SU-DHL-6 (cell line): ENCODE measurements around the gene CRTAC1.

Experiments used
- H2AFZ ChIP-seq: fragments of 200-600 bp; sonication (generic); 2 replicates; pipeline ENCODE4 v1.6.1; 2014; ENCODE audit warnings: low read depth, mild to moderate bottlenecking, moderate library complexity, mixed read lengths, antibody characterized with exemption, low read length; ENCODE audit not compliant: severe bottlenecking
- H3F3A ChIP-seq: fragments of 200-600 bp; shearing (Covaris generic); 2 replicates; pipeline ENCODE4 v1.6.0; 2016; ENCODE audit warnings: antibody characterized with exemption, mild to moderate bottlenecking; ENCODE audit not compliant: insufficient read depth
- H3K27ac ChIP-seq: fragments of 200-600 bp; sonication (generic); 2 replicates; pipeline ENCODE4 v1.5.1; 2016; ENCODE audit warnings: low read depth, mild to moderate bottlenecking, low read length, moderate library complexity, mixed read lengths
- H3K27me3 ChIP-seq: fragments of 200-600 bp; sonication (generic), shearing (Covaris generic); 2 replicates; pipeline ENCODE4 v1.6.0; 2014; ENCODE audit warnings: mild to moderate bottlenecking, low read length
- H3K36me3 ChIP-seq: fragments of 200-600 bp; sonication (generic); 2 replicates; pipeline ENCODE4 v1.6.1; 2014; ENCODE audit warnings: mild to moderate bottlenecking, low read length, mixed read lengths
- H3K4me2 ChIP-seq: fragments of 300-600, 200-600 bp; shearing (Covaris generic), sonication (generic); 2 replicates; pipeline ENCODE4 v1.6.0; 2014; ENCODE audit warnings: low read length, low read depth, mild to moderate bottlenecking; ENCODE audit not compliant: poor library complexity, severe bottlenecking
- H3K4me3 ChIP-seq: fragments of 200-600 bp; sonication (generic); 2 replicates; pipeline ENCODE4 v1.5.1; 2014; ENCODE audit warnings: antibody characterized with exemption, low read length, mild to moderate bottlenecking, mixed read lengths; ENCODE audit not compliant: insufficient read depth, poor library complexity, severe bottlenecking
- H3K79me2 ChIP-seq: fragments of 200-600 bp; sonication (generic); 2 replicates; pipeline ENCODE4 v1.6.1; 2014; ENCODE audit warnings: mild to moderate bottlenecking, low read length, moderate library complexity; ENCODE audit not compliant: insufficient read depth
- H3K9ac ChIP-seq: fragments of 200-600 bp; sonication (generic); 2 replicates; pipeline ENCODE4 v1.7.0; 2014; ENCODE audit warnings: mild to moderate bottlenecking, low read length
- H3K9me2 ChIP-seq: fragments of 200-600 bp; sonication (generic); replicated peaks from 2 replicates; pipeline ENCODE4 v1.6.1; 2014; ENCODE audit warnings: low read length; ENCODE audit not compliant: insufficient read depth
- H3K9me3 ChIP-seq: fragments of 200-600 bp; sonication (generic); 2 replicates; pipeline ENCODE4 v1.6.1; 2014; ENCODE audit warnings: low read length, mixed read lengths; ENCODE audit not compliant: insufficient read depth
- H4K20me1 ChIP-seq: fragments of 200-600 bp; sonication (generic); 2 replicates; pipeline ENCODE4 v1.6.1; 2014; ENCODE audit warnings: low read depth, mild to moderate bottlenecking, antibody characterized with exemption, low read length, moderate library complexity, mixed read lengths
- CTCF ChIP-seq: fragments of 200-600 bp; sonication (generic); IDR thresholded peaks from one replicate; pipeline ENCODE4 v1.5.1; 2017; ENCODE audit warnings: antibody characterized with exemption, mild to moderate bottlenecking, low read length, moderate library complexity; ENCODE audit not compliant: insufficient read depth, poor library complexity, severe bottlenecking
- EZH2phosphoT487 ChIP-seq: fragments of 200-600 bp; sonication (generic), shearing (Covaris generic); conservative IDR thresholded peaks from 2 replicates; pipeline ENCODE4 v1.6.1; 2018; ENCODE audit warnings: mild to moderate bottlenecking, antibody characterized with exemption, low read length, moderate library complexity, mixed read lengths

The CRTAC1 gene, protein sequence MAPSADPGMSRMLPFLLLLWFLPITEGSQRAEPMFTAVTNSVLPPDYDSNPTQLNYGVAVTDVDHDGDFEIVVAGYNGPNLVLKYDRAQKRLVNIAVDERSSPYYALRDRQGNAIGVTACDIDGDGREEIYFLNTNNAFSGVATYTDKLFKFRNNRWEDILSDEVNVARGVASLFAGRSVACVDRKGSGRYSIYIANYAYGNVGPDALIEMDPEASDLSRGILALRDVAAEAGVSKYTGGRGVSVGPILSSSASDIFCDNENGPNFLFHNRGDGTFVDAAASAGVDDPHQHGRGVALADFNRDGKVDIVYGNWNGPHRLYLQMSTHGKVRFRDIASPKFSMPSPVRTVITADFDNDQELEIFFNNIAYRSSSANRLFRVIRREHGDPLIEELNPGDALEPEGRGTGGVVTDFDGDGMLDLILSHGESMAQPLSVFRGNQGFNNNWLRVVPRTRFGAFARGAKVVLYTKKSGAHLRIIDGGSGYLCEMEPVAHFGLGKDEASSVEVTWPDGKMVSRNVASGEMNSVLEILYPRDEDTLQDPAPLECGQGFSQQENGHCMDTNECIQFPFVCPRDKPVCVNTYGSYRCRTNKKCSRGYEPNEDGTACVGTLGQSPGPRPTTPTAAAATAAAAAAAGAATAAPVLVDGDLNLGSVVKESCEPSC

DNA sequence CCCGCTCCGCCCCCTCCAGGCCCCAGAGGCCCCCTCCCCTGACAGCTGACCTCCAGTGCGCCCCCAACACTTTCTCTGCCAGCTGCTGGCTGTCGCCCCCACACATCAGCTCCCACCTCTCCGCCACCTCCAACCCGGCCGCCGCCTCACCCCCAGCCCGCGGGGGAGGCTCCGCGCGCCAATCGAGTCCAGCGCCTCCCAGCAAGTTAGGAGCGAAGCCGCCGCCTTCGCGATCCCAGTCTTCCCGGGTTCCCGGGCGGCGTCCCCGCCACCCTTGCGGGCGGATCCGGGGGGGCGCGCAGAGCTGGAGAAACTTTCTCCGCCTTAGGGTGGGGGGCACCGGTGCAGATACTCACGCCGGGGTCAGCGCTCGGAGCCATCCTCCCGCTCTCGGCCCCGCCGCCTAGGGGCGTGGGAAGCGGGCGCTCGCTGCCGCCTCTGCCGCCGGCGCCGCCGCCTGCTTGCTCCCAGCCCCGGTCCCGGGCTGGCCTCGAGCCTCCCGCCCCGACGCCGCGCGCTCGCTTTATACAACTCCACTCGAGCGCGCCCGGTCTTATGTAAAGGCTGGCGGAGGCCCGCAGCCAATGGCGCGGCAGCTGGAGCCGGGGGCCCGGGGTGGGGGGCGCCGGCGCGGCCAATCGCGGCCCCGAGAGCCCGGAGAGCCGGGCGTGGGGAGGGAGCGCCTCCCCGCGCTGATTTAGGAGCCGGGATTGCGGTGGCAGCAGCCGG, at the start of gene CRTAC1:
TSS of gene CRTAC1 (minus strand) at position 529 of the 729 bp plus-strand sequence. CDS start at position 380, 149 bp downstream.
- no peaks in the 10 kb centered on the region for H4K20me1 ChIP-seq
- no peaks in the 10 kb centered on the region for H3K79me2 ChIP-seq
- no peaks in the 10 kb centered on the region for H3K27me3 ChIP-seq
- no peaks in the 10 kb centered on the region for H3K9me3 ChIP-seq
- H3K27ac ChIP-seq = no peak within 1 kb of the TSS
- H3K4me3 ChIP-seq = no peak within 1 kb of the TSS
- no peak within 1 kb of the TSS for H3K4me2 ChIP-seq
- no peak within 1 kb of the TSS for H2AFZ ChIP-seq
- no peaks in the 10 kb centered on the region for H3F3A ChIP-seq
- H3K36me3 ChIP-seq = no peaks in the 10 kb centered on the region
- no peak within 1 kb of the TSS for H3K9ac ChIP-seq
- no peak for TF ChIP-seq EZH2phosphoT487
- no peak for TF ChIP-seq CTCF
- no peaks in the 10 kb centered on the region for H3K9me2 ChIP-seq

- Histone ChIP-seq H3K4me2 (no peak overlapping the region), H3F3A (no peaks in the 10 kb centered on the region), H3K27me3 (no peaks in the 10 kb centered on the region), H3K79me2 (no peaks in the 10 kb centered on the region), H3K9ac (no peak overlapping the region), H3K27ac (no peak overlapping the region), H3K9me2 (no peaks in the 10 kb centered on the region), H3K36me3 (no peaks in the 10 kb centered on the region), H2AFZ (no peak overlapping the region), H3K4me3 (no peak overlapping the region), H3K9me3 (no peaks in the 10 kb centered on the region), H4K20me1 (no peaks in the 10 kb centered on the region)
- TF ChIP-seq CTCF (no peak), EZH2phosphoT487 (no peak)
Observed at GRCh38 chr10:98078774-98079173, 48.4 kb upstream of the CRTAC1 start.

DNA sequence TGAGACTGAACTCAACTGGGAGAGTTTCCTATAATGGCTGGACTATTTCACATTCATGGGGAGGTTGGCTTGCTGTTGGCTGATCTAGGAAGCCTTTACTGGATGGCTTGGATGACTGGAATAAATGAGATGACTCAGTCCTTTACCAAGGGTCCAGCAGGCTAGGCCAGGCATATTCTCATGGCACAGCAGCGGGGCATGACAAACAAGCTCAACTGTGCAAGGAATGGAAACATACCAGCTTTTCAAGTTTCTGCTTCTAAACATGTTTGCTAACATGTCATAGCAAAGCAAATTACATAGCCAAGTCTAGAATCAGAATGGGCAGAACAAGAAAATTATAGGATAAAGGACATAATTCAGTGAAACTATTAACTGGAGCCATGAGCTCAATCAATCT, 46.8 kb upstream of the CRTAC1 start:
- no peaks in the 10 kb centered on the region for H3K9me2 ChIP-seq
- no peak overlapping the region for H3K4me3 ChIP-seq
- no peaks in the 10 kb centered on the region for H3F3A ChIP-seq
- no peak overlapping the region for H3K9ac ChIP-seq
- TF ChIP-seq EZH2phosphoT487 (no peak), CTCF (no peak)
- H4K20me1 ChIP-seq = no peaks in the 10 kb centered on the region
- H2AFZ ChIP-seq = no peak overlapping the region
- H3K9me3 ChIP-seq = no peaks in the 10 kb centered on the region
- H3K79me2 ChIP-seq = no peaks in the 10 kb centered on the region
- H3K27ac ChIP-seq = no peak overlapping the region
- no peaks in the 10 kb centered on the region for H3K27me3 ChIP-seq
- no peak overlapping the region for H3K4me2 ChIP-seq
- no peaks in the 10 kb centered on the region for H3K36me3 ChIP-seq
